ENCODE results near the gene SBF2.

SBF2 gene

DNA sequence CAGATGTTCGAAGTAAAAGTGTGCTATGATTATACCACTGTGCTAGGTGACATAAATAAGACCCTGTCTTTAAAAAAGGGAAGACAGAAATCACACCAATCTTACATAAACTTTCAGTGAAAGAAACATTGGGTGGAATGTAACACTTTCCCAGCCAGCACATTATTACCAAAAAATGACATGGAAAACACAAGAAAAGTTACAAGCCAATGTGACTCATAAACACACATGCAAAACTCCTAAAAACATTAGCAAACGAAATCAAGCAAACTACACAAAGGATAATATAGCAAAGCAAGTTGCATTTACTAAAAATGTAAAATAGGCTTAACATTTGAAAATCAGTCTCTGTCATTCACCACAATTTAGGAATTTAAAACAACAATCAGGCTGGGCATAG lies 47.0 kb downstream of the SBF2 start:
- H3K4me1 ChIP-seq (ENCODE audit: insufficient read depth, low read length, severe bottlenecking): no peaks in the 10 kb centered on the region
- no peaks in the 10 kb centered on the region for H3K27me3 ChIP-seq (ENCODE audit: insufficient read depth, low read length)
- no peaks in the 10 kb centered on the region for H3F3A ChIP-seq (ENCODE audit: insufficient read depth, low read length)
- H3K9me2 ChIP-seq (ENCODE audit: low read depth, low read length): no peaks in the 10 kb centered on the region
- H2AFZ ChIP-seq (ENCODE audit: low read length): no peak overlapping the region
- H3K79me2 ChIP-seq (ENCODE audit: insufficient read depth, low read length): no peaks in the 10 kb centered on the region
- H3K27ac ChIP-seq (ENCODE audit: low read depth, low read length, poor library complexity, severe bottlenecking): no peak overlapping the region
- H3K36me3 ChIP-seq (ENCODE audit: insufficient read depth, low read length): no peaks in the 10 kb centered on the region
- H3K4me2 ChIP-seq (ENCODE audit: low read length): no peak overlapping the region
- no peak overlapping the region for H3K9ac ChIP-seq (ENCODE audit: low read length)
- no peak overlapping the region for H3K4me3 ChIP-seq (ENCODE audit: low read depth, low read length, poor library complexity, severe bottlenecking)
- H3K9me3 ChIP-seq (ENCODE audit: low read length): peaks cover 2% of the 10 kb centered on the region; the same call in 1 of the 2 replicates
- H4K20me1 ChIP-seq (ENCODE audit: insufficient read depth, low read length): no peaks in the 10 kb centered on the region
- TF ChIP-seq CTCF (IDR thresholded peaks at IDR 0.05; ENCODE audit: low read length) (no peak), EZH2 (IDR thresholded peaks at IDR 0.05; ENCODE audit: borderline replicate concordance, low read length) (no peak)

GRCh38 chr11:10243896-10244575 lies 50.0 kb downstream of the SBF2 start:
- no peaks in the 10 kb centered on the region for H3K36me3 ChIP-seq (ENCODE audit: insufficient read depth, low read length)
- no peaks in the 10 kb centered on the region for H3K27me3 ChIP-seq (ENCODE audit: insufficient read depth, low read length)
- H4K20me1 ChIP-seq (ENCODE audit: insufficient read depth, low read length): no peaks in the 10 kb centered on the region
- no peaks in the 10 kb centered on the region for H3K9me2 ChIP-seq (ENCODE audit: low read depth, low read length)
- H3K9ac ChIP-seq (ENCODE audit: low read length): no peak overlapping the region
- no peak overlapping the region for H3K27ac ChIP-seq (ENCODE audit: low read depth, low read length, poor library complexity, severe bottlenecking)
- no peak overlapping the region for H3K4me2 ChIP-seq (ENCODE audit: low read length)
- H3K79me2 ChIP-seq (ENCODE audit: insufficient read depth, low read length): no peaks in the 10 kb centered on the region
- no peaks in the 10 kb centered on the region for H3F3A ChIP-seq (ENCODE audit: insufficient read depth, low read length)
- TF ChIP-seq EZH2 (IDR thresholded peaks at IDR 0.05; ENCODE audit: borderline replicate concordance, low read length): no peak
- no peak for TF ChIP-seq CTCF (IDR thresholded peaks at IDR 0.05; ENCODE audit: low read length)
- H3K9me3 ChIP-seq (ENCODE audit: low read length): peaks cover 2% of the 10 kb centered on the region; the same call in 1 of the 2 replicates
- H3K4me1 ChIP-seq (ENCODE audit: insufficient read depth, low read length, severe bottlenecking): no peaks in the 10 kb centered on the region
- no peak overlapping the region for H2AFZ ChIP-seq (ENCODE audit: low read length)
- no peak overlapping the region for H3K4me3 ChIP-seq (ENCODE audit: low read depth, low read length, poor library complexity, severe bottlenecking)

GRCh38 chr11:10236840-10237239 lies 57.2 kb downstream of the SBF2 start:
- Histone ChIP-seq H3K4me1 (ENCODE audit: insufficient read depth, low read length, severe bottlenecking) (no peaks in the 10 kb centered on the region), H3F3A (ENCODE audit: insufficient read depth, low read length) (no peaks in the 10 kb centered on the region), H3K9me2 (ENCODE audit: low read depth, low read length) (no peaks in the 10 kb centered on the region), H3K4me2 (ENCODE audit: low read length) (no peak overlapping the region), H3K79me2 (ENCODE audit: insufficient read depth, low read length) (no peaks in the 10 kb centered on the region), H3K9me3 (ENCODE audit: low read length) (no peaks in the 10 kb centered on the region), H3K4me3 (ENCODE audit: low read depth, low read length, poor library complexity, severe bottlenecking) (no peak overlapping the region), H3K27me3 (ENCODE audit: insufficient read depth, low read length) (no peaks in the 10 kb centered on the region), H3K9ac (ENCODE audit: low read length) (no peak overlapping the region), H2AFZ (ENCODE audit: low read length) (no peak overlapping the region), H3K36me3 (ENCODE audit: insufficient read depth, low read length) (no peaks in the 10 kb centered on the region; the same call in 1 of the 2 replicates), H4K20me1 (ENCODE audit: insufficient read depth, low read length) (no peaks in the 10 kb centered on the region), H3K27ac (ENCODE audit: low read depth, low read length, poor library complexity, severe bottlenecking) (no peak overlapping the region)
- no peak for TF ChIP-seq CTCF (IDR thresholded peaks at IDR 0.05; ENCODE audit: low read length)
- TF ChIP-seq EZH2 (IDR thresholded peaks at IDR 0.05; ENCODE audit: borderline replicate concordance, low read length): no peak

Data from OCI-LY1 (cell line).